Measurements from ENCODE around the gene PRKCD. TPM values are rescaled to one million over a fixed set of nuclear protein-coding genes. Genes with fewer than 3 reads are reported as not detected.

The PRKCD gene
- total RNA-seq, result 10 to 100 TPM; 20.6 to 21.4 TPM

DNA sequence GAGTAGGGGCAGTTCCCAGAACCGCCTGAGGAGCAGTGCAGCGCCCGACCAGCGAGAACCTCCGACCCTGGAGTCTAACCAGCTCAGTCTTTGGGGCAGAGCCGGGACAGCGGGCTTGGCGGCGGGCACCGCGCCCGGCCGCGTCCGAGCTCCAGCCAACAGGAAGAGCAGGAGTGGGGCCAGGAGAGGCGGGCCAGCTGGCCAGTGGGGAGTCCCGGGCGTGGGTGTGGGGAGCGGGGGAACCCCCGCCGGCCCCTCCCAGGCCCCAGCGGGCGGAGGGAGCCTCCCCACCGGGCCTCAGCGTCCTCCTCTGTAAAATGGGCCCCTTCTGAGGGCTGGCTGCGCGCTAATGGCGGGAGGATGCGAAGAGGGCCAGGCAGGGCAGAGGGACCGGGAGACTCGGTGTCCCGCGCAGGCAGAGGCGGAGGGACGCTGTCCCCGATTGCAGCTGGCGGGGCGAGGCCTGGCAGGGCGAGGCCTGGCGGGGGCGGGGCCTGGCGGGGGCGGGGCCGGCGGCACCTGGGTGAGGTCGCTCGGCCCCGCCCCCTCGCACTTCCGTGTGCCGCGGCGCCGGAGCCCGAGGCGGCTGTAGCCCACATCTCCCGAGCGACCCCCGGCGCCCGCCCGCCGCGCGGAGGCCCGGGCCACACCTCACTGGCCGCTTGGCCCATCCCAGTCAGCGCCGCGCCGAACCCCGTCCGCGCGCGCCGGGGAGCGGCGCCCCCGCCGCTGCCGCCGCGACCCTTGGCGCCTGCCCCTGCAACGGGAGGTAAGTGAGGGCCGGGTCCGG lies at the start of gene PRKCD:
Gene PRKCD (plus strand): TSS at position 550 of the 790 bp plus-strand sequence. CDS start 17,214 bp downstream, outside the sequence.
- POLR2A ChIA-PET, result interaction anchor here (1.3 to 1.4 kb wide), 2 partner anchors 9 to 31 kb away, joined by 6 read pairs; partner anchors contain the start of gene RFT1

DNA sequence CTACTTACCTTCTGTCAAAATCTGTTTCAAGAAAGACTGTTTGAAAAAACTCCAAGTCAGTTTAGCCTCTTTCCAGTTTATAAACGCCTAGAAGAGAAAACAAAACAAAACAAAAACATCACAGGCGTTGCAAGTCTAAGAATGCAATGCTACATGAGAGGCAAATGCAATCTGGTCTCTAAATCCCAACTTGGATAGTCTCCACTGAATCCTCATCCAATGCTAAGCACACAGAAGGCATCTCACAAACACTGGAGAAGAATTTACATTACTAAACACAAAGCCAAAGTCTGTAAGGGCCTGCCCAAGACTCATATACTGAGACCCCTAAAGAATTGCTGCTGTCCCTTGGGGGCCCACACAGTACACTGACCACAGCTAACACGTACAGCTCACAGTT lies 49.2 kb upstream of the PRKCD start:
- POLR2A ChIA-PET, result no interaction called here
- CTCF ChIA-PET, result interaction anchor here (0.7 to 5.5 kb wide), 2 partner anchors 54 to 84 kb away, joined by 3 to 29 read pairs; no protein-coding TSS in a partner anchor

More for the DNA sequence above, at the start of gene PRKCD:
- CTCF ChIA-PET, result interaction anchor here (0.5 to 1.9 kb wide), 2 partner anchors 35 to 57 kb away, joined by 3 to 7 read pairs; no protein-coding TSS in a partner anchor

DNA sequence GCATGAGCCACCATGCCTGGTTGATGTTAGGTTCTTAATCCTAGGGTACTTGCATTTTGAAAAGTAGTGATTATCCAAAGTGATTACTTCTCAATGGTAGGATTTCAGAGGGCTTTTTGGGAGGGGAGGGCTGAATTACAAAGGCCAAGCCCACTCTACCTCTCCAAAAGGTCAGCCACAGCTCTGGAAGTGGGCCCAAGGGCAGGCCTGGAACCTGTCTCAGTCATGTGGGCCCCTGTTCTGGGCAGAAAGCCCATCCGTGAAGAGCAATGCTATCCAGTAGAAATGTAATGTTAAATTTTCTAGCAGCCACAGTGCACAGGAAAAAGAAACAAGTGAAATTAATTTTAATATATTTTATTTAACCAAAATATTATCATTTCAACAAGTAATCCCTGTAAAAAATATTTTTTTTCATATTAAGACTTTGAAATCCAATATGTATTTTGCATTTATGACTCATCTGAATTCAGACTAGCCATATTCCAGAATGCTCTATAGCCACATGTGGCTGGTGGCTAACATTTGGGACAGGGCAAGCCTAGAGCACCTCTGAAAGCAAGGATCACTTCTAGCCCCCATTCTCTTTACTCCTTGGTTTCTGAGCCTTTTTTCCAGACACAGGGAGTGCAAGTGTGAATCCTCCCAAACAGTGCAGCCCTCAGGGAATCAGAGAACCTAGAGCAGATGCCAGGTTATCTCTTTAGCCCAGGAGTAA lies 47.6 kb upstream of the PRKCD start:
- POLR2A ChIA-PET, result no interaction called here
- CTCF ChIA-PET, result interaction anchor here (0.9 to 5.6 kb wide), 8 partner anchors 9 to 83 kb away, joined by 3 to 49 read pairs (median 5); no protein-coding TSS in a partner anchor

DNA sequence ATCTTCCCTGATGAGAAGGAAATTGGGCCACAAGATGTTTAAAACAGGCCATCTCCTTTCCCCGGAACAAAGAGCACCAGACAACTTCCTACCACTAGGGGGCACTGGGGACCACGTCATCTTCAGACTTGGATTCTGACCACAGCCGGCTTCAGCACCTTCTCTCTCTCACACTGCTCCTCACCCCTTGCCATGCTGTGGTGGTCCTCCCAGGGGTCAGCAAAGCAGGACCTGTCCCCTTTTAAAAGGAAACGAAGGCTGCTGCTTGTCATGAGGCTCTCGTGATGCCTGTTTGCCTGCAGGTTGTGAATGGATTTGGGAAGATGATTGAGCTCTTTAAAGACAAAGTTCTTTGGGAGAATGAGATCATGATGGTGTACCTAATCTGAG lies 47.0 kb upstream of the PRKCD start:
- CTCF ChIA-PET, result interaction anchor here (0.7 to 5.6 kb wide), 13 partner anchors 10 to 141 kb away, joined by 3 to 49 read pairs (median 3); partner anchors contain the start of gene SFMBT1
- POLR2A ChIA-PET, result no interaction called here

DNA sequence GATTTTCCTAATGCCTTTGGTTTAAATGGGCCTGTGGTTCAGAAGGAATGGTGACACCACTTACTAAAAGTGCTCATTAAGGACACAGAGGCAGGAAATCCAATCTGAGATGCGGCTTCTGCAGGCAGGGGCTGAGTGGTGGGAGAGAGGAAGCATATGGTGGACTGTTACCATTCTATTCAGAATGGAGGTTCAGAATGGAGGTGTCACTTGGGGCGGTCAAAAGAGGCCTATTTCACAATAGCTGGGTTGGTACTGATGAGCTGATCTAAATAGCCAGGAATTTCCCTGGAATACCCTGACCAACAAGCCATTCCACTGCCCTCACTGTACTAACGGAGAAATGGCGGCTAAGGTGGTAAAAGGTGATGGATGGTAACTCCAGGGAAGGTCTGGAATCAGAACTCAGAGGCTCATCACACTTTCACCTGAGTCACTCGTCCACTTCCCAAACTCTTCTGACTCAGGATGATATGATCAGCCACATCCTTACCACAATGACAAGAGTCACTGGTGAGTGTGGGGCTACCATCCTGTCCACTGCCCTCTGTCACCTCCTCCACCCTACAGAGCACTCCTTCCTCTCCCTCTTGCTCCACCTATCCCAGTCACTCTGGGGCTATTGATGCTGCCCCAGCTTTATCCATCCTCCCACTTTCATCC lies 46.5 kb upstream of the PRKCD start:
- ChIA-PET CTCF (interaction anchor here (0.7 to 5.6 kb wide), 13 partner anchors 10 to 140 kb away, joined by 3 to 49 read pairs (median 3); partner anchors contain the start of gene SFMBT1), POLR2A (no interaction called here)

DNA sequence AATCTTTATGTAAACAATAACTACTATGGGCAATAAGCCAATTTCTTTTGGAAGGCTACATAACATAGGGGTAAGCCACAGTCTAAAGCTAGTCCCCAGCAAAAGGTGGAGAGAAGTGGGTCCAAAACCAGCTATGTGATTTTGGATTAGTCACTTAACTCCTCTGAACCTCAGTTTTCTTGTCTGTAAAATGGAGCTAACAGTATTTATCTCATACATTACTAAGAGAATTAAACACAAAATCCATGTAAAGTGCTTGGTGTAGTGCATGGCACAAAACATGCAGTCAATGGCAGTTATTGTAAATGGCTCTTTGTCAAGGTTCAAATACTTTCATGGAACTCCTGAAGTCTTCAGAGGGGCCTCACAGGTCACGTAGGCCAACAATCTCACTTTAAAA lies 44.1 kb upstream of the PRKCD start:
- CTCF ChIA-PET, result interaction anchor here (5.6 kb wide), 1 partner anchor 79 kb away, joined by 49 read pairs; no protein-coding TSS in a partner anchor
- POLR2A ChIA-PET, result no interaction called here

DNA sequence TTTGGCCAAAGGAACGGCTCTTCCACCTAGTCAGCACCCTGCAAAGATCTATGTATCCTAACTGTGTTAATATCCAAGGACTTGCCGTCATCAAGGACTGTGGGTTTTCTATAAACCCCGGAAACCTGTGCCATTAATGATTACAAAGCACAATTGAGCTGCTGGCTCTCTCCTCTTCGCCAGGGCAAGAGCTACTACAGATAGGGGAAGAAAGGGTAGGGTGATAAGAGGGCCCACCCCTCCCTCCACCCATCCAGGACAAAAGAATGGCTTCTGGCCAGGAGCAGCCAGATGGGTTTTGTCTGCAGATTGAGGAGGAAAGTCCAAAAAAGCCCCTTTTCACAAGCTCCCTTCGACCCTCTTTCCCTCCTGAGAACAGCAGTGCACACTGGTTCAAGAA lies 40.7 kb upstream of the PRKCD start:
- POLR2A ChIA-PET, result no interaction called here

DNA sequence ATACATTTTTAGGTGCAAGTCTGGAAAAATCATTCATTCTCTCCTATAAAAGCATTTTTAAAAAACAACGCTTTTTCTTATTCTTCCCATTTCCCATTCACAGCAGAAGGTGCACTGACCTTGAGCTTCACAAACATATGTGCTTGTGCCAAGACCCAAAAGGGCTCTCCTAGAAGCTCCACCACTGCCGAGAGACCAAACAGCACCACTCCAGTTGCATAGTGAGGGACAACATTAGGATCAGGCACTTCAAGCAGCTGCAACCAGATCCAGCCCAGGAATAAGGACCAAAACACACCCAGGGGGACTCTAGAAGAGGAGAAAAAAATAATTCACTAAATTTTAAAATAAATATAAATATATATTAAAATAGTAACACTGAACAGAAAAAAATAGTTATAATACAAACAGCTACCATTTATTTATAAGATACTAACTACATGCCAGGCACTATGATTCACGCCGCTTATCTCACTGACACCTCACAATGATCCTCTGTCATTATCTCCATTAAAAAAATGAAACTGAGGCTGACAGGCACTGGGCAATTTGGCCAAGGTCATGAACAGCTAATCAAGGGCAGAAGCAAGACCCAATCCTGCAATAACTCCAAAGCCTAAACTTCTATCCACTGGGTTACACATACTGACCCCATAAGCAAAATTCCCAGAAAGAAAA lies 38.6 kb upstream of the PRKCD start:
- ChIA-PET CTCF (interaction anchor here (1.0 to 1.8 kb wide), 3 partner anchors 10 to 28 kb away, joined by 3 to 7 read pairs (median 4); no protein-coding TSS in a partner anchor), POLR2A (no interaction called here)

More for the DNA sequence above, 40.7 kb upstream of the PRKCD start:
- CTCF ChIA-PET, result interaction anchor here (0.7 to 1.7 kb wide), 2 partner anchors 9 to 14 kb away, joined by 3 to 4 read pairs; no protein-coding TSS in a partner anchor

DNA sequence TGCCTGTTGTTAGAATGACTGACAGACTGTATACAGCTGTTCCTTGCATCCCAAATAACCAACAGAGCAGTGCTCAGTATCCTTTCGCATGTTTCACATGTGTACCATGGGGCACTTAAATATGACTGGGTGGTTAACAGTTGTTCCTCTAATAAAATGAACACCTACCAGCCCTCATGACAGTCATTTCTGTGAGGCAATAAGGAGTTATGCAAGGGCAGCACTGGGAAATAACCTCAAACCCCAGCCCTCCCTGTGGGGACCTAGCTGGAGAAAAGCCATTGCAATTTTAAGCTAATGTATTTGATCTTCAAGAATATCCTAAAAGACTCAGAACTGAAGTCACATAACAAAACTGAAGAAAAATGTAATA lies 38.1 kb upstream of the PRKCD start:
- ChIA-PET CTCF (interaction anchor here (1.0 to 1.8 kb wide), 3 partner anchors 9 to 27 kb away, joined by 3 to 7 read pairs (median 4); no protein-coding TSS in a partner anchor), POLR2A (no interaction called here)

DNA sequence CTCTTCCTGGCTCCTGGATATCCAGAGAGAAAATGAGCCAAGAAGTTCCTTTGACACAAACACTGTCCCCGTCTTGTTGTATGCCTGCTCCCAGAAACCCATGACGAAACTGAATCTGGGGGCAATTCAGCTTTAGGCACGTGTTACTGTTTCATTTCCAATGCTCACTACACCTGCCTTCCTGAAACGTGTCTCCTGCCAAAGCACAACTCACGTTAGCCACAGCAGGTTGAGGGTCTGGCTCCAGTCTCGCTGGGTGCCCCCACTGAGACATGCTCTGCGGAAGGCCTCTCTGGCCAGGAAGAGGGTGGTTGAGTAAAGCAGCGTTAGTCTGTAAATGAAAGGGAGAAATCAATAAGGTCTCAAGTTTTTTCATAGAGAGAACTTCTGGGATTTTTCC lies 37.5 kb upstream of the PRKCD start:
- ChIA-PET CTCF (interaction anchor here (1.8 kb wide), 1 partner anchor 9 kb away, joined by 3 read pairs; no protein-coding TSS in a partner anchor), POLR2A (no interaction called here)

DNA sequence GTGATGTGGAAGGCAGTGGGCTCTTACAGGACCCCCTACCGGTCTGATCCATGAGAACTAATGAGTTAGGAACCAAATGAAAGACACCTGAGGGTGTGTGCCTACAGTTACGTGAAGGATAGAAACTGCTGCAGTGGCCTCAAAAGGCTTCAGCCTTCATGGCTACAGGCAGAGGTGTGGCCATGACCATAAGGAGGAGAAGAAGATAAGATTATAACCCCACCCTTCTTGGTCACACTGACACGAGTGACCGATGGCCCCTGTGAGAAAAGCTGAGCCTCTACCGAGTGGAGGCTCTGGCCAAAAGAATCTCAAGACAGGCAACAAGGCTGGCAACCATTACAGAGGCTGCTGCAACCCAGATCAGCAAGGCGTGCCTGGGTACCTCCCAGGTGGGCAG lies 37.1 kb upstream of the PRKCD start:
- ChIA-PET POLR2A (no interaction called here), CTCF (no interaction called here)

DNA sequence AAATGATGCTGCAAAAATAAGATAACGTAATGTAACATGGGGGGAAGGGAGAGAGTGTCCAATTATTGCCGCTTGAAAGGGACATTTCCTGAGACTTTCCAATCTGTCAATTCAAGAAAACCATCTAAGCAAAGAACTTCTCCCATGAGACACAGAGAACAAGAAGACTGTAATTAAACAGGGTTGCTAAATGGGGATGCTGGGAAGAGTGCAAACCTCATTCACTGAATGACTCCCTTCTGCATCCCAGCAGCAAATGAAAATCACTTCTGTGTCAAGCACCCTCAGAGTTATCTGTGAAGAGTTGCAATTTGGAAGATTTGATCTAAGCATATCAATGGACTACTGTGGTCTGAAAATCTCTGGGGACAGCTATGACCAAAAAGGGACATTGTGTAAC lies 34.4 kb upstream of the PRKCD start:
- CTCF ChIA-PET, result interaction anchor here (3.8 kb wide), 1 partner anchor 69 kb away, joined by 17 read pairs; no protein-coding TSS in a partner anchor
- POLR2A ChIA-PET, result no interaction called here

DNA sequence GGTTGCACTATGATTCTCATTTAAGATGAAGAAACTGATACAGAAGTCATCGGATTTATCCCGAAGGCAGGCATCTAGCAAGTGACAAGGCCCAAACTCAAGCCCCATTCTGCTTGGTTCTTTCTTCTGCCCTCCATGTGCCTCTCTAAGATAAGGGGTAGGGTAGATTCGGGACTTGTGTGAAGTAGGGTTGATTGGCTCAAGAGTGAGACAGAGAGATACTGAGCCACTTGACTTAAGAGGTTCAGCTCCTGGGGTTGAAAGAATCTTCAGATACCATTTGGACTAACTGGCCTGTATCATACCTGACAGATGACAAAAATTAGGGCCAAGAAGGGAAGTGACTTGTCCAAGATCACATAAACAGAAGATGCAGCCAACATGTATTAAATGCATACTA lies 31.7 kb upstream of the PRKCD start:
- CTCF ChIA-PET, result interaction anchor here (1.0 to 3.8 kb wide), 2 partner anchors 9 to 66 kb away, joined by 4 to 17 read pairs; no protein-coding TSS in a partner anchor
- POLR2A ChIA-PET, result interaction anchor here (0.9 to 2.4 kb wide), 2 partner anchors 31 to 84 kb away, joined by 3 to 6 read pairs; partner anchors contain the start of gene SFMBT1

DNA sequence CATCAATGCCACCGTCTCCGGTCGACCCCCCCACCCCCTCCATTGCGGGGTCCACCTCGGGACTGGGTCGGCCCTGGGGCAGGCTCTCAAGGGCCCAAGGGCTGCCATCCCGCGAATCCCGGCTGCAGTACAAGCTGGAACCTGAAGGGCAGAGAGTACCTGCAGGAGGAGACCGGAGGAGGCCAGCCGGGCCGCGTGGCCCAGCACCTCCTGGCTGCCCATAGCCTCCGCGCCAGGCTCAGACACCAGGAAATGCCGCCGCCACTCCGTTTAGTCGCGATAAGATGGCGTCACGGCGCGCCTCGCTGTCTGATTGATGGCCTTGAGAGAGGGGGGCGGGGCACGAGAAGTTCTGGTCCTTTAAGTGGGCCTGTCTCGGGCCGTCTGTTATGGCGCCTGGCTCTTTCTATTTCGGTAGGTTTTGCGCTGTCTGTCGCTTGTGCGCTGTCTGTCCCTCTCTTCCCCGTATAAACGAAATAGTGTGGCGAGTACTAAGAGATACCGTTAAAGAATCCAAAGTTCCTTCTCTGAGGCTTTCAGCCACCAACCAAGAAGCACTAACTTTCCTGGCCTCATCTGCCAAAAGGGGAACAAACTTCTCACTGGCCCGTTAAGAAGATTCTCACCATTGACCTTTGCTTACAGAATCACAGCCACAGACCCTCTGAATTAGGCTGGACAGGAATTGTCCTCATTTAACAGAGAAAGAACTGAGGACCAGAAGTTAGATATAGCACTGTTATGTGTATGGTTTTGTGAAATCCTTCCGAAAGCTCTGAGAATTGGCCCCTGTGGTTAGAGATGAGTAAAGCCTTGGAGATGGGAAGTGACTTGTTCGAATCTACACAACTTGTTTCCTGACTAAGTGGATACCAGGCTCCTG lies 30.6 kb upstream of the PRKCD start, which contains the start of gene RFT1:
Gene RFT1 (minus strand): TSS at position 257 of the 883 bp plus-strand sequence. CDS start 35 bp downstream, at position 222.
- ChIA-PET POLR2A (interaction anchor here (0.9 to 2.4 kb wide), 2 partner anchors 30 to 85 kb away, joined by 3 to 6 read pairs; partner anchors contain the start of gene SFMBT1), CTCF (interaction anchor here (0.6 to 8.0 kb wide), 4 partner anchors 16 to 66 kb away, joined by 3 to 60 read pairs (median 10); no protein-coding TSS in a partner anchor)

DNA sequence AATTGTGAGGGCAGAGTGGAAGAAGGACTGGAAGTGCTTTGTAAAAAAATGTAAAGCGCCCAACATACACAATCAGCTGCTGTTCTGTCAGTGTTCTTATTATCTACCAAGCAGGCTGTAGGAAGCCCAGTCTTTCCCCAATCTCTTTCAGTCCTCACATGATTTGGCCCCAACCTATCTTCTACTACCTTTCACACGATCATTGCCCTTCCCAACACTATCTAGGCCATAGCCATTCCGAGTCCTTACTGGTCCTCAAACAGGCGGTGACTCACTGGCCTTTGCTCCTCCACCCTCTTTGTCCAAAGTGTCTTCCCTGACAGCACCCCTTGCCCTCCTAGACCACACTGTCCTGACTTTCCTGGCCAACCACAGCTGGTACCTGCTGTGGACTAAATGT lies 29.9 kb upstream of the PRKCD start:
- POLR2A ChIA-PET, result interaction anchor here (0.6 kb wide), 1 partner anchor 359 kb away, joined by 4 read pairs; no protein-coding TSS in a partner anchor
- CTCF ChIA-PET, result interaction anchor here (0.9 to 8.0 kb wide), 3 partner anchors 17 to 65 kb away, joined by 3 to 60 read pairs (median 3); no protein-coding TSS in a partner anchor

DNA sequence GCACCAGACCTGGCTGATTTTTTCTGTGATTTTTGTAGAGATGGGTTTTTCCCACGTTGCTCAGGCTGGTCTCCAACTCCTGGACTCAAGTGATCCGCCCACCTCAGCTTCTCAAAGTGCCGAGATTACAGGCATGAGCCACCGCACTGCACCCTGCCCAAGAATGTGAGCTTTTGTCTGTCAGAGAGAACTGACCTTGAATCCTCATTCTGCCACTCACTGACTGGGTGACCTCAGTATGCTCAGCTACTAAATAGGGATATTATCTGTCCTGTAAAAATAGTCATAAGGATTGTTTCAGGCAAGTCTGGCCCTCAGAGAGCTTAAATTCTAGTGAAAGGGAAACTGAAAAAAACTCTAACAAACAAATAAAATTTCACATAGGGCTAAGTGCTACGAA lies 28.7 kb upstream of the PRKCD start:
- POLR2A ChIA-PET, result no interaction called here
- CTCF ChIA-PET, result interaction anchor here (0.8 to 8.0 kb wide), 4 partner anchors 10 to 64 kb away, joined by 3 to 60 read pairs (median 4); no protein-coding TSS in a partner anchor

DNA sequence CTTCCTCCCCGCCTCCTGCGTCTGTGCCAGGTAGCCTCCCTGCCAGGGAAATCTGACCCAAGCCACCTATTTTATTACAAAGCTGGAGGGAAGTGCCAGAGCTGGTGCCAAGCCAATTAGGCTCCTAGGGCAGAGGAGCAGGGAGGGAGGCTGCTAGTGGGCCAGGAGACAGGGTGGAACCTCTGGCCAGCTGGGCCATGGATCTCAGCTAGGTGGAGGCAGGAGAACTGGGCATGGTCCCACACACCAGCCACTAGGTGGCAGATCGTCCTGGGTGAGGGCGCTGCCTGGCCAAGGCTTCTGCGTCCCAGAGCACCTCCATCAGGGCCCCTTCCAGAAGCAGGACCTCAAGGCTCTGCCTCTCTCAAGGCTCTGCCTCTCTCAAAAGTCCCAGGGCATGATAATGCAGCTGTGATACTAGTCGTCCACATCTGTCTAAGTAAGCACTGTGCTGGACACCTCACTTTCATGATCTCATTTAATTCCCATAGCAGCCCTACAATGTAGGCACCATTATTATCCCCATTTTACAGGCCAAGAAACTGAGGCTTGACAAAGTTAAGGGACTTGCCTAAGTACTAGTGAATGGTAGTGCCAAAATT lies 26.3 kb upstream of the PRKCD start:
- CTCF ChIA-PET, result interaction anchor here (0.7 to 8.0 kb wide), 9 partner anchors 10 to 314 kb away, joined by 3 to 60 read pairs (median 4); no protein-coding TSS in a partner anchor
- POLR2A ChIA-PET, result no interaction called here

Measured in activated CD8-positive, alpha-beta memory T cell treated with anti-CD3 and anti-CD28 coated beads for 36 hours (primary cell).